SK-N-MC (cell line): ENCODE data around the gene SYCP2.
"Not testable (repeated sequence)": the region's sequence is repeated elsewhere in the genome, so short reads cannot be mapped to it uniquely, and the experiment has no call there.

Experiments
- DNase-seq: peaks from one replicate; pipeline ENCODE4 v3.0.0-alpha.2; 2011; ENCODE audit warnings: low read depth, low spot score
- H3K27ac ChIP-seq: fragments of 200-600 bp; sonication (generic); 2 replicates; pipeline ENCODE4 v1.5.1; 2016; ENCODE audit warnings: mixed run types
- H3K36me3 ChIP-seq: fragments of 200-600 bp; sonication (generic); 2 replicates; pipeline ENCODE4 v1.6.1; 2017; ENCODE audit warnings: antibody characterized with exemption, low read length, mixed read lengths; ENCODE audit not compliant: insufficient read depth
- H3K4me3 ChIP-seq: fragments of 200-600 bp; sonication (generic); 2 replicates; pipeline ENCODE4 v1.5.1; 2016
- H3K9ac ChIP-seq: fragments of 200-600 bp; sonication (generic); 2 replicates; pipeline ENCODE4 v1.8.0; 2017; ENCODE audit warnings: mixed run types, mixed read lengths; ENCODE audit not compliant: insufficient read length
- H3K9me3 ChIP-seq: fragments of 200-600 bp; sonication (generic); 2 replicates; pipeline ENCODE4 v1.6.1; 2017; ENCODE audit warnings: low read depth, mild to moderate bottlenecking, antibody characterized with exemption, low read length, moderate library complexity, mixed read lengths
- EZH2 ChIP-seq: fragments of 200-600 bp; sonication (generic); IDR thresholded peaks from one replicate; pipeline ENCODE4 v1.6.1; 2017; ENCODE audit warnings: antibody characterized with exemption
- FOXP2 ChIP-seq: optimal IDR thresholded peaks from 2 replicates; pipeline ENCODE3; 2011; ENCODE audit warnings: mild to moderate bottlenecking, moderate library complexity; ENCODE audit not compliant: insufficient read depth; ENCODE audit errors: extremely low read length, control extremely low read depth
- POLR2AphosphoS5 ChIP-seq: IDR thresholded peaks from 2 replicates; pipeline ENCODE4 v1.6.1; 2012; ENCODE audit warnings: mild to moderate bottlenecking, low read depth, low read length, borderline replicate concordance

The SYCP2 gene

GRCh38 chr20:59864726-59865125 lies 68.7 kb downstream of the SYCP2 start:
- H3K9me3 ChIP-seq: no peaks in the 10 kb centered on the region
- H3K4me3 ChIP-seq: peak overlapping the region; percentile 59
- H3K9ac ChIP-seq: peak overlapping the region; percentile 34
- TF ChIP-seq EZH2: no peak
- no peak for TF ChIP-seq FOXP2
- TF ChIP-seq POLR2AphosphoS5: no peak
- DNase-seq: no peak
- H3K36me3 ChIP-seq: no peaks in the 10 kb centered on the region
- H3K27ac ChIP-seq: peak overlapping the region; percentile 79

- no peak overlapping the region for H3K27ac ChIP-seq
- no peak overlapping the region for H3K4me3 ChIP-seq
- H3K9ac ChIP-seq: no peak overlapping the region
- DNase-seq: no peak
- no peaks in the 10 kb centered on the region for H3K9me3 ChIP-seq
- TF ChIP-seq POLR2AphosphoS5 (no peak), EZH2 (no peak), FOXP2 (no peak)
- no peaks in the 10 kb centered on the region for H3K36me3 ChIP-seq
These were observed 70.4 kb downstream of the SYCP2 start for GRCh38 chr20:59863058-59863457.

- no peak for DNase-seq
- Histone ChIP-seq H3K4me3 (no peak overlapping the region), H3K9me3 (no peaks in the 10 kb centered on the region), H3K27ac (no peak overlapping the region), H3K36me3 (no peaks in the 10 kb centered on the region), H3K9ac (no peak overlapping the region)
- TF ChIP-seq EZH2 (no peak), FOXP2 (no peak)
These were observed 72.0 kb downstream of the SYCP2 start for GRCh38 chr20:59861401-59861800.

GRCh38 chr20:59858425-59858824 lies 75.0 kb downstream of the SYCP2 start:
- no peaks in the 10 kb centered on the region for H3K36me3 ChIP-seq
- no peak overlapping the region for H3K4me3 ChIP-seq
- no peak overlapping the region for H3K27ac ChIP-seq
- TF ChIP-seq POLR2AphosphoS5: no peak
- H3K9ac ChIP-seq: no peak overlapping the region
- no peaks in the 10 kb centered on the region for H3K9me3 ChIP-seq
- no peak for DNase-seq

GRCh38 chr20:59857966-59858365 lies 75.5 kb downstream of the SYCP2 start:
- H3K9me3 ChIP-seq: no peaks in the 10 kb centered on the region
- H3K4me3 ChIP-seq: no peak overlapping the region
- no peak overlapping the region for H3K27ac ChIP-seq
- TF ChIP-seq POLR2AphosphoS5 (no peak), EZH2 (no peak), FOXP2 (no peak)
- no peak for DNase-seq
- H3K9ac ChIP-seq: no peak overlapping the region
- H3K36me3 ChIP-seq: no peaks in the 10 kb centered on the region

- not testable (repeated sequence) for H3K36me3 ChIP-seq, H3K4me3 ChIP-seq, H3K9me3 ChIP-seq, DNase-seq, H3K27ac ChIP-seq, H3K9ac ChIP-seq
These were observed 76.5 kb downstream of the SYCP2 start for GRCh38 chr20:59856941-59857340.

- not testable (repeated sequence) for H3K36me3 ChIP-seq, H3K27ac ChIP-seq, H3K9me3 ChIP-seq, H3K9ac ChIP-seq, DNase-seq, H3K4me3 ChIP-seq
These were observed 76.9 kb downstream of the SYCP2 start for GRCh38 chr20:59856526-59856925.

- H3K36me3 ChIP-seq: no peaks in the 10 kb centered on the region
- no peaks in the 10 kb centered on the region for H3K9me3 ChIP-seq
- no peak for DNase-seq
- TF ChIP-seq FOXP2: no peak
- TF ChIP-seq POLR2AphosphoS5: no peak
- no peak for TF ChIP-seq EZH2
- H3K4me3 ChIP-seq: no peak overlapping the region
- no peak overlapping the region for H3K9ac ChIP-seq
- H3K27ac ChIP-seq: no peak overlapping the region
These were observed 83.3 kb downstream of the SYCP2 start for GRCh38 chr20:59850018-59850641.

- DNase-seq: no peak
- TF ChIP-seq POLR2AphosphoS5 (no peak), EZH2 (no peak), FOXP2 (no peak)
- Histone ChIP-seq H3K27ac (no peak overlapping the region), H3K9ac (no peak overlapping the region), H3K9me3 (no peaks in the 10 kb centered on the region), H3K4me3 (no peak overlapping the region), H3K36me3 (no peaks in the 10 kb centered on the region)
These were observed 85.3 kb downstream of the SYCP2 start for GRCh38 chr20:59848182-59848581.
